ENCODE data around the gene RUNDC1.

DNA sequence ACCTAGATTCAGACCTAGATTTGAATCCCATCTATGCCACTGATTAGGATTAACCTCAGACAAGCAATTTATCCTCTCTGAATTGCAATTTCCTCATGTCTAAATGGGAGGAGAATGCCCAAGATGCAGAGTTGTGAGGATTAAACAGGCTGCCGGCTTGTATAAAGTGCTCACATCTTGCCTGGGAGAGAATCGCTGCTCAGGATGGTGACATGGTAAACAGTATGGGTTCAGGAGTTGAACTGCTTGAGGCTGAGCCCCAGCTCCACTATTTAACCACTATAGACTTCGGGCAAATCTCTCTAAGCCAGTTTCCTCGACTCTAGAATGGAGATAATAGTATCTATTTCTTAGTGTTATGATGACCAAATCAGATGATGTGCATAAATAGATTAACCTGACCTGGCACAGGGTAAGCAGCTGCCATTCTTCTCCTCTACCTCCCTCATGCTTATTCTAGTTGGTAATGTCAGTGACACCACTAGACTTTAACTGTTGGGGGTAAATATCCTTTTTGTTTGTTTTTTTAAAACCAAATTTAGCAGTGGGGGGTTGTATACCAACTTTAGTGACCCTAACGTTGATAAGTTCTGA, 17.1 kb downstream of the RUNDC1 start:
- TF ChIP-seq, protein P1, sequence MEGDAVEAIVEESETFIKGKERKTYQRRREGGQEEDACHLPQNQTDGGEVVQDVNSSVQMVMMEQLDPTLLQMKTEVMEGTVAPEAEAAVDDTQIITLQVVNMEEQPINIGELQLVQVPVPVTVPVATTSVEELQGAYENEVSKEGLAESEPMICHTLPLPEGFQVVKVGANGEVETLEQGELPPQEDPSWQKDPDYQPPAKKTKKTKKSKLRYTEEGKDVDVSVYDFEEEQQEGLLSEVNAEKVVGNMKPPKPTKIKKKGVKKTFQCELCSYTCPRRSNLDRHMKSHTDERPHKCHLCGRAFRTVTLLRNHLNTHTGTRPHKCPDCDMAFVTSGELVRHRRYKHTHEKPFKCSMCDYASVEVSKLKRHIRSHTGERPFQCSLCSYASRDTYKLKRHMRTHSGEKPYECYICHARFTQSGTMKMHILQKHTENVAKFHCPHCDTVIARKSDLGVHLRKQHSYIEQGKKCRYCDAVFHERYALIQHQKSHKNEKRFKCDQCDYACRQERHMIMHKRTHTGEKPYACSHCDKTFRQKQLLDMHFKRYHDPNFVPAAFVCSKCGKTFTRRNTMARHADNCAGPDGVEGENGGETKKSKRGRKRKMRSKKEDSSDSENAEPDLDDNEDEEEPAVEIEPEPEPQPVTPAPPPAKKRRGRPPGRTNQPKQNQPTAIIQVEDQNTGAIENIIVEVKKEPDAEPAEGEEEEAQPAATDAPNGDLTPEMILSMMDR (IDR thresholded peaks at IDR 0.05) = no peak
- no peak for TF ChIP-seq POLR2A (IDR thresholded peaks at IDR 0.05)

Data from lower leg skin (tissue), 3 donors.